ENCODE results near the gene EXOC2. TPM values are rescaled to one million over a fixed set of nuclear protein-coding genes. Genes with fewer than 3 reads are reported as not detected.

Gene EXOC2
- total RNA-seq, 1 donor from 2014 or later, result 44.4 TPM

GRCh38 chr6:435441-436307, 257.3 kb downstream of the EXOC2 start:
- no peak overlapping the region for H3K4me3 ChIP-seq (ENCODE audit: insufficient read depth, low read depth, low read length)
- Mint-ChIP-seq H3K27me3 (ENCODE audit: low read depth, unreplicated experiment) (peaks cover 32% of the 10 kb centered on the region), H3K36me3 (ENCODE audit: low read depth, unreplicated experiment) (no peaks in the 10 kb centered on the region), H3K9me3 (ENCODE audit: unreplicated experiment) (peaks cover 2% of the 10 kb centered on the region), H3K4me3 (ENCODE audit: unreplicated experiment) (no peak overlapping the region), H3K27ac (ENCODE audit: unreplicated experiment) (no peak overlapping the region), H3K4me1 (ENCODE audit: low read depth, unreplicated experiment) (peaks cover 9% of the 10 kb centered on the region)
- TF ChIP-seq, protein P1, sequence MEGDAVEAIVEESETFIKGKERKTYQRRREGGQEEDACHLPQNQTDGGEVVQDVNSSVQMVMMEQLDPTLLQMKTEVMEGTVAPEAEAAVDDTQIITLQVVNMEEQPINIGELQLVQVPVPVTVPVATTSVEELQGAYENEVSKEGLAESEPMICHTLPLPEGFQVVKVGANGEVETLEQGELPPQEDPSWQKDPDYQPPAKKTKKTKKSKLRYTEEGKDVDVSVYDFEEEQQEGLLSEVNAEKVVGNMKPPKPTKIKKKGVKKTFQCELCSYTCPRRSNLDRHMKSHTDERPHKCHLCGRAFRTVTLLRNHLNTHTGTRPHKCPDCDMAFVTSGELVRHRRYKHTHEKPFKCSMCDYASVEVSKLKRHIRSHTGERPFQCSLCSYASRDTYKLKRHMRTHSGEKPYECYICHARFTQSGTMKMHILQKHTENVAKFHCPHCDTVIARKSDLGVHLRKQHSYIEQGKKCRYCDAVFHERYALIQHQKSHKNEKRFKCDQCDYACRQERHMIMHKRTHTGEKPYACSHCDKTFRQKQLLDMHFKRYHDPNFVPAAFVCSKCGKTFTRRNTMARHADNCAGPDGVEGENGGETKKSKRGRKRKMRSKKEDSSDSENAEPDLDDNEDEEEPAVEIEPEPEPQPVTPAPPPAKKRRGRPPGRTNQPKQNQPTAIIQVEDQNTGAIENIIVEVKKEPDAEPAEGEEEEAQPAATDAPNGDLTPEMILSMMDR (IDR thresholded peaks at IDR 0.05; ENCODE audit: insufficient read depth, low read depth, low read length), result no peak
- no peak for TF ChIP-seq EZH2 (IDR thresholded peaks at IDR 0.05; ENCODE audit: insufficient read depth, low read length)
- H3K79me2 ChIP-seq (ENCODE audit: insufficient read depth, low read length), result no peaks in the 10 kb centered on the region
- H3K27me3 ChIP-seq (ENCODE audit: insufficient read depth, low read length), result peaks cover 10% of the 10 kb centered on the region
- DNase-seq (ENCODE audit: low read depth) (no peak), FAIRE-seq (no peak)
- H4K20me1 ChIP-seq (ENCODE audit: insufficient read depth, low read length), result no peaks in the 10 kb centered on the region
- H3K4me1 ChIP-seq (ENCODE audit: insufficient read depth, low read length), result peaks cover 3% of the 10 kb centered on the region
- H3K4me2 ChIP-seq (ENCODE audit: low read length), result peak overlapping the region; percentile 58
- peaks cover 4% of the 10 kb centered on the region for H3K9me3 ChIP-seq (ENCODE audit: insufficient read depth, low read depth, low read length)
- no peak overlapping the region for H3K27ac ChIP-seq (ENCODE audit: low read depth, low read length)
- H3K9ac ChIP-seq (ENCODE audit: low read length), result no peak overlapping the region
- H3K36me3 ChIP-seq (ENCODE audit: insufficient read depth, low read length), result no peaks in the 10 kb centered on the region
- H2AFZ ChIP-seq (ENCODE audit: low read depth, low read length), result no peak overlapping the region

Other genes starting within 250 kb of the EXOC2 start
- gene HUS1B, start 36.0 kb downstream of the EXOC2 start, total RNA-seq, result 1.3 and 1.6 TPM in 2 replicates